Cortex of kidney (tissue), 1 donor: ENCODE results near the gene KCNJ16.
"Not testable (repeated sequence)": the region's sequence is repeated elsewhere in the genome, so short reads cannot be mapped to it uniquely, and the experiment has no call there.

Experiments used
- DNase-seq: peaks from one replicate; lab custom pipeline; 2025; lab: John Stamatoyannopoulos, UW

KCNJ16 gene

GRCh38 chr17:70074956-70075355 lies at the start of gene KCNJ16:
Gene KCNJ16 (plus strand): TSS chr17:70075225. CDS start chr17:70132088, 56,863 bp downstream.
- no peak for DNase-seq

GRCh38 chr17:70028397-70028796 lies 46.6 kb upstream of the KCNJ16 start:
- no peak for DNase-seq

- DNase-seq = no peak
Measured at GRCh38 chr17:70028978-70029767, 45.9 kb upstream of the KCNJ16 start.

- no peak for DNase-seq
Measured at GRCh38 chr17:70030371-70030770, 44.7 kb upstream of the KCNJ16 start.

- DNase-seq = no peak
Measured at GRCh38 chr17:70031341-70031740, 43.7 kb upstream of the KCNJ16 start.

GRCh38 chr17:70033165-70033564 lies 41.9 kb upstream of the KCNJ16 start:
- DNase-seq = no peak

- DNase-seq = no peak
Measured at GRCh38 chr17:70034158-70034557, 40.9 kb upstream of the KCNJ16 start.

- DNase-seq = no peak
Measured at GRCh38 chr17:70037498-70037897, 37.5 kb upstream of the KCNJ16 start.

- DNase-seq = no peak
Measured at GRCh38 chr17:70040336-70040735, 34.7 kb upstream of the KCNJ16 start.

GRCh38 chr17:70041061-70041460 lies 34.0 kb upstream of the KCNJ16 start:
- DNase-seq = no peak

- DNase-seq = no peak
Measured at GRCh38 chr17:70041540-70041939, 33.5 kb upstream of the KCNJ16 start.

GRCh38 chr17:70045780-70046179 lies 29.2 kb upstream of the KCNJ16 start:
- DNase-seq = not testable (repeated sequence)

- no peak for DNase-seq
Measured at GRCh38 chr17:70047619-70048419, 27.2 kb upstream of the KCNJ16 start.

- no peak for DNase-seq
Measured at GRCh38 chr17:70049801-70050591, 25.0 kb upstream of the KCNJ16 start.

- DNase-seq = no peak
Measured at GRCh38 chr17:70050931-70051330, 24.1 kb upstream of the KCNJ16 start.

- DNase-seq = no peak
Measured at GRCh38 chr17:70053241-70054234, 21.5 kb upstream of the KCNJ16 start.

- no peak for DNase-seq
Measured at GRCh38 chr17:70055000-70055399, 20.0 kb upstream of the KCNJ16 start.

GRCh38 chr17:70059071-70059470 lies 16.0 kb upstream of the KCNJ16 start:
- DNase-seq = no peak

GRCh38 chr17:70059649-70060048 lies 15.4 kb upstream of the KCNJ16 start:
- no peak for DNase-seq

- DNase-seq = no peak
Measured at GRCh38 chr17:70060415-70060814, 14.6 kb upstream of the KCNJ16 start.

- DNase-seq = no peak
Measured at GRCh38 chr17:70067134-70067533, 7.9 kb upstream of the KCNJ16 start.
